ENCODE results near the gene SYT3. TPM values are rescaled to one million over a fixed set of nuclear protein-coding genes. Genes with fewer than 3 reads are reported as not detected.
"Not testable (repeated sequence)": the region's sequence is repeated elsewhere in the genome, so short reads cannot be mapped to it uniquely, and the experiment has no call there.

SYT3 gene
- total and polyA plus RNA-seq, 2 of the 8 experiments (the other 6 are each of a cell fraction or from before 2014, with no cell fraction given) = 6.7 to 17.3 TPM

GRCh38 chr19:50620394-50620906 is 19.2 kb downstream of the SYT3 start:
- H2AFZ ChIP-seq (ENCODE audit: low read length); H2BK5ac ChIP-seq (ENCODE audit: low read depth, low read length); H4K8ac ChIP-seq (ENCODE audit: extremely low read depth, insufficient read depth, low read length); H2BK20ac ChIP-seq (ENCODE audit: low read length); H3K23ac ChIP-seq (ENCODE audit: insufficient read length); FAIRE-seq; H2AK5ac ChIP-seq (ENCODE audit: low read depth, low read length); POLR2A ChIA-PET (ENCODE audit: partially characterized antibody); H2BK12ac ChIP-seq (ENCODE audit: low read depth, low read length); H4K91ac ChIP-seq (replicated peaks; ENCODE audit: insufficient read length, low read length); CTCF ChIA-PET (ENCODE audit: partially characterized antibody); H3K56ac ChIP-seq (replicated peaks; ENCODE audit: insufficient read length, low read depth, low read length); H3K18ac ChIP-seq (ENCODE audit: extremely low read depth, low read length); H3K23me2 ChIP-seq (ENCODE audit: low read depth, low read length); H3K79me1 ChIP-seq (ENCODE audit: low read depth, low read length); H3K14ac ChIP-seq (ENCODE audit: insufficient read length); H3K27me3 ChIP-seq (replicated peaks in 1 of 4; ENCODE audit: control insufficient read depth in 3 of 4, extremely low read depth in 1 of 4, insufficient read depth in 3 of 4, low read length in 3 of 4); H2BK120ac ChIP-seq (replicated peaks; ENCODE audit: low read depth, low read length); H3K4ac ChIP-seq (replicated peaks; ENCODE audit: insufficient read length, low read depth, low read length); H3K4me3 ChIP-seq (ENCODE audit: extremely low read depth in 1 of 4, insufficient read depth in 2 of 4, low read depth in 3 of 4, low read length in 4 of 4); H4K20me1 ChIP-seq (replicated peaks in 1 of 2; ENCODE audit: control insufficient read depth in 1 of 2, insufficient read depth in 2 of 2, low read length in 2 of 2); H4K5ac ChIP-seq (ENCODE audit: insufficient read length, low read depth, low read length); H3K27ac ChIP-seq (ENCODE audit: low read depth, low read length); H3K79me2 ChIP-seq (ENCODE audit: control insufficient read depth in 1 of 2, insufficient read depth in 2 of 2, low read length in 2 of 2); H3K9ac ChIP-seq (replicated peaks in 1 of 4; ENCODE audit: extremely low read depth in 1 of 4, low read depth in 3 of 4, low read length in 3 of 4); H3K4me2 ChIP-seq (ENCODE audit: insufficient read depth in 1 of 2, low read depth in 2 of 2, low read length in 2 of 2); H3K4me1 ChIP-seq (replicated peaks in 1 of 4; ENCODE audit: control insufficient read depth in 3 of 4, insufficient read depth in 4 of 4, low read length in 3 of 4); H2BK15ac ChIP-seq (ENCODE audit: low read length); H3K9me3 ChIP-seq (ENCODE audit: insufficient read depth in 2 of 2, low read depth in 1 of 2, low read length in 1 of 2); DNase-seq (ENCODE audit: low read depth in 1 of 2, low spot score in 2 of 2); H3K36me3 ChIP-seq (ENCODE audit: control insufficient read depth in 2 of 4, insufficient read depth in 4 of 4, low read length in 3 of 4): not testable (repeated sequence)
- WGBS, 2 experiments (ENCODE audit: extremely low coverage in 1 of 2, insufficient coverage in 1 of 2, insufficient read length in 1 of 2, insufficient replicate concordance in 2 of 2, low coverage in 1 of 2, low lambda C conversion rate in 2 of 2, missing lambda C conversion rate in 1 of 2) = 93% methylated on average over 3 of the region's 5 CpGs; no CpG with 5 or more reads in 1 of the 2 experiments

- H2AFZ ChIP-seq (ENCODE audit: low read length); H3K4me3 ChIP-seq (ENCODE audit: extremely low read depth in 1 of 4, insufficient read depth in 2 of 4, low read depth in 3 of 4, low read length in 4 of 4); H3K9ac ChIP-seq (replicated peaks in 1 of 4; ENCODE audit: extremely low read depth in 1 of 4, low read depth in 3 of 4, low read length in 3 of 4); CTCF ChIA-PET (ENCODE audit: partially characterized antibody); H2BK5ac ChIP-seq (ENCODE audit: low read depth, low read length); H3K23me2 ChIP-seq (ENCODE audit: low read depth, low read length); H3K27ac ChIP-seq (ENCODE audit: low read depth, low read length); H3K9me3 ChIP-seq (ENCODE audit: insufficient read depth in 2 of 2, low read depth in 1 of 2, low read length in 1 of 2); H2BK120ac ChIP-seq (replicated peaks; ENCODE audit: low read depth, low read length); DNase-seq (ENCODE audit: low read depth in 1 of 2, low spot score in 2 of 2); H3K27me3 ChIP-seq (replicated peaks in 1 of 4; ENCODE audit: control insufficient read depth in 3 of 4, extremely low read depth in 1 of 4, insufficient read depth in 3 of 4, low read length in 3 of 4); H3K23ac ChIP-seq (ENCODE audit: insufficient read length); H3K4me2 ChIP-seq (ENCODE audit: insufficient read depth in 1 of 2, low read depth in 2 of 2, low read length in 2 of 2); FAIRE-seq; H2AK5ac ChIP-seq (ENCODE audit: low read depth, low read length); H4K91ac ChIP-seq (replicated peaks; ENCODE audit: insufficient read length, low read length); H3K56ac ChIP-seq (replicated peaks; ENCODE audit: insufficient read length, low read depth, low read length); H2BK20ac ChIP-seq (ENCODE audit: low read length); H3K4me1 ChIP-seq (replicated peaks in 1 of 4; ENCODE audit: control insufficient read depth in 3 of 4, insufficient read depth in 4 of 4, low read length in 3 of 4); H4K8ac ChIP-seq (ENCODE audit: extremely low read depth, insufficient read depth, low read length); H2BK12ac ChIP-seq (ENCODE audit: low read depth, low read length); H2BK15ac ChIP-seq (ENCODE audit: low read length); H3K79me1 ChIP-seq (ENCODE audit: low read depth, low read length); H4K20me1 ChIP-seq (replicated peaks in 1 of 2; ENCODE audit: control insufficient read depth in 1 of 2, insufficient read depth in 2 of 2, low read length in 2 of 2); H3K36me3 ChIP-seq (ENCODE audit: control insufficient read depth in 2 of 4, insufficient read depth in 4 of 4, low read length in 3 of 4); POLR2A ChIA-PET (ENCODE audit: partially characterized antibody); H3K18ac ChIP-seq (ENCODE audit: extremely low read depth, low read length); H3K14ac ChIP-seq (ENCODE audit: insufficient read length); H4K5ac ChIP-seq (ENCODE audit: insufficient read length, low read depth, low read length); H3K4ac ChIP-seq (replicated peaks; ENCODE audit: insufficient read length, low read depth, low read length); H3K79me2 ChIP-seq (ENCODE audit: control insufficient read depth in 1 of 2, insufficient read depth in 2 of 2, low read length in 2 of 2): not testable (repeated sequence)
- 87% methylated on average over 5 of the region's 5 CpGs; no CpG with 5 or more reads in 1 of the 2 experiments for WGBS, 2 experiments (ENCODE audit: extremely low coverage in 1 of 2, insufficient coverage in 1 of 2, insufficient read length in 1 of 2, insufficient replicate concordance in 2 of 2, low coverage in 1 of 2, low lambda C conversion rate in 2 of 2, missing lambda C conversion rate in 1 of 2)
These were observed 20.5 kb downstream of the SYT3 start for GRCh38 chr19:50619184-50619583.

All from H1 (cell line).